Measurements from ENCODE around the gene RAD51D.
A peak's percentile ranks its signal among the peaks of the same experiment; 100 is the strongest.
"Not testable (repeated sequence)": the region's sequence is repeated elsewhere in the genome, so short reads cannot be mapped to it uniquely, and the experiment has no call there.

RAD51D gene

DNA sequence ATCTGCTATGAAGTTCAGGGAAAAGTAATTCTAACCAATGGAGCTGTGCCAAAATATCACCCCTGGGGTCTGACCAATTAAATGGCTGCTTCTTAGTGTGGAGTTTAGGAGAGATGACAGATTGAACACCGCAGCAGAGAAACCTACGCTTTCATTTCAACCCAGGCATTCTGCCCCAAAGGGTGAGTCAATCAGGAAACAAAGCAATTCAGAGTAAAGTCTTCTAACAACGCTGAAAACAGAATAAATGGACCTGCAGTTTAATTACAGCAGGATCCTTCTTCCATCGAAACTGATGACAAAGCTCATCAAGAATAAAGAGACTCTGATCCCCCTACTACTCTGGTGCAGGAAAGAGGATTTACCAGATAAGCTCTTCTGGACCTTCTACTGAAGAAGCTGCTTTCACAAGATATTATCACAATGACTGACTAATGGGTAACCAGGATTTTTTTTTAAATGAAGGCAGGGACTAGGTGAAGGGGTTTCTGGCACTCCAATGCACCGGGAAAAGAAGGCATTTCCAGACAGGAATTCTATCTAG is 72.8 kb downstream of the RAD51D start:
- Histone ChIP-seq H3K4me1 (ENCODE audit: control insufficient read depth in 1 of 2, insufficient read depth in 1 of 2, low read depth in 1 of 2, low read length in 1 of 2) (peaks cover 49 to 54% of the 10 kb centered on the region in 2 experiments), H3K27me3 (no peaks in the 10 kb centered on the region), H3K4me3 (ENCODE audit: low read depth in 1 of 2, low read length in 1 of 2) (no peak overlapping the region), H3K9me3 (no peaks in the 10 kb centered on the region), H3K27ac (peak overlapping the region; percentile 61), H3K36me3 (peaks cover 5% of the 10 kb centered on the region)
- TF ChIP-seq, protein P1, sequence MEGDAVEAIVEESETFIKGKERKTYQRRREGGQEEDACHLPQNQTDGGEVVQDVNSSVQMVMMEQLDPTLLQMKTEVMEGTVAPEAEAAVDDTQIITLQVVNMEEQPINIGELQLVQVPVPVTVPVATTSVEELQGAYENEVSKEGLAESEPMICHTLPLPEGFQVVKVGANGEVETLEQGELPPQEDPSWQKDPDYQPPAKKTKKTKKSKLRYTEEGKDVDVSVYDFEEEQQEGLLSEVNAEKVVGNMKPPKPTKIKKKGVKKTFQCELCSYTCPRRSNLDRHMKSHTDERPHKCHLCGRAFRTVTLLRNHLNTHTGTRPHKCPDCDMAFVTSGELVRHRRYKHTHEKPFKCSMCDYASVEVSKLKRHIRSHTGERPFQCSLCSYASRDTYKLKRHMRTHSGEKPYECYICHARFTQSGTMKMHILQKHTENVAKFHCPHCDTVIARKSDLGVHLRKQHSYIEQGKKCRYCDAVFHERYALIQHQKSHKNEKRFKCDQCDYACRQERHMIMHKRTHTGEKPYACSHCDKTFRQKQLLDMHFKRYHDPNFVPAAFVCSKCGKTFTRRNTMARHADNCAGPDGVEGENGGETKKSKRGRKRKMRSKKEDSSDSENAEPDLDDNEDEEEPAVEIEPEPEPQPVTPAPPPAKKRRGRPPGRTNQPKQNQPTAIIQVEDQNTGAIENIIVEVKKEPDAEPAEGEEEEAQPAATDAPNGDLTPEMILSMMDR (IDR thresholded peaks at IDR 0.05): no peak

GRCh38 chr17:35046245-35046644 is 73.4 kb downstream of the RAD51D start:
- H3K4me1 ChIP-seq (ENCODE audit: control insufficient read depth in 1 of 2, insufficient read depth in 1 of 2, low read depth in 1 of 2, low read length in 1 of 2): peaks cover 43 to 48% of the 10 kb centered on the region in 2 experiments
- H3K27ac ChIP-seq: peak overlapping the region; percentile 61
- H3K36me3 ChIP-seq: peaks cover 5% of the 10 kb centered on the region
- H3K4me3 ChIP-seq (ENCODE audit: low read depth in 1 of 2, low read length in 1 of 2): no peak overlapping the region
- H3K9me3 ChIP-seq: no peaks in the 10 kb centered on the region
- TF ChIP-seq, protein P1 (IDR thresholded peaks at IDR 0.05): no peak
- H3K27me3 ChIP-seq: no peaks in the 10 kb centered on the region

- not testable (repeated sequence) for H3K27me3 ChIP-seq; H3K36me3 ChIP-seq; H3K4me3 ChIP-seq (ENCODE audit: low read depth in 1 of 2, low read length in 1 of 2); H3K9me3 ChIP-seq
- H3K27ac ChIP-seq: peak overlapping the region; percentile 61
- peaks cover 36 to 41% of the 10 kb centered on the region in 2 experiments for H3K4me1 ChIP-seq (ENCODE audit: control insufficient read depth in 1 of 2, insufficient read depth in 1 of 2, low read depth in 1 of 2, low read length in 1 of 2)
Measured at GRCh38 chr17:35045458-35045979, 74.1 kb downstream of the RAD51D start.

GRCh38 chr17:35044181-35044580 is 75.5 kb downstream of the RAD51D start:
- Histone ChIP-seq H3K9me3 (no peaks in the 10 kb centered on the region), H3K4me3 (ENCODE audit: low read depth in 1 of 2, low read length in 1 of 2) (no peak overlapping the region), H3K36me3 (peaks cover 5% of the 10 kb centered on the region), H3K27me3 (no peaks in the 10 kb centered on the region), H3K27ac (no peak overlapping the region), H3K4me1 (ENCODE audit: control insufficient read depth in 1 of 2, insufficient read depth in 1 of 2, low read depth in 1 of 2, low read length in 1 of 2) (peaks cover 23 to 27% of the 10 kb centered on the region in 2 experiments)
- TF ChIP-seq, protein P1 (IDR thresholded peaks at IDR 0.05): no peak

Data from neutrophil (primary cell).